SK-MEL-5 (cell line): Measurements from ENCODE around the gene HSPA6. TPM values are rescaled to one million over a fixed set of nuclear protein-coding genes. Genes with fewer than 3 reads are reported as not detected.
"Not testable (repeated sequence)": the region's sequence is repeated elsewhere in the genome, so short reads cannot be mapped to it uniquely, and the experiment has no call there.

Source experiments
- DNase-seq: peaks from one replicate; pipeline ENCODE4 v3.0.0-alpha.2; 2016; ENCODE audit warnings: low read depth, low spot score
- in situ Hi-C: cut with HindIII; loops from 2 replicates; pipeline ENCODE4 v1.10.0; 2016; ENCODE audit warnings: low sequenced_read_pairs, high pct_unique_total_duplicates, low pct_unique_long_range_greater_than_20kb
- total RNA-seq: library from RNA; depleted of rRNA; stranded (reverse); fragments of >200 nt; shearing (Covaris generic); gene quantifications from 2 replicates; pipeline ENCODE4 v1.2.3, GENCODE V29; 2014; rRNA removed

Gene HSPA6
- total RNA-seq, 1 experiment from 2014 or later = 4.2 TPM

DNA sequence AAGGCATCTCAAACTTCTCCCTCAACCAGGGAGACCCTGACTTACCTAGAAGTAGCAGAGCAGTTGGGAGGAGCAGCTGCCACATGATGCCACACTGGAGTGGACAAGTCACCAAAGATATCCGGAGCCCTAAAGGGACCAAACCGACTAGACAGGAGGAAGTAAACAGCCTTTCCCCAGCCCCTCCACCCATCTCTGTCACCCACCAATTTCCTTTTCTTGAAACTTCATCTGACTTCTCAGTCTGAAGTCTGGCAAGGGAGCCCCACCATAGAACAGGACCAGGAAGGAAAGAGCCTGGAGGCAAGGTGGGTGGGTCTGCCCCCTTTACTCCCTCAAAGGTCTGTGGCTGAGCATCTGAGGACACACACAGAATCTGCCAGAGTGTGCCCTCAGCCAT, 25.3 kb downstream of the HSPA6 start, which contains the start of gene FCGR3A:
Gene FCGR3A, minus strand, starts transcription at position 167 of the 400 bp plus-strand sequence. Its CDS starts 82 bp downstream, at position 85.
- in situ Hi-C loops = no loop called here

GRCh38 chr1:161550942-161551341, 26.6 kb downstream of the HSPA6 start:
- DNase-seq, in situ Hi-C loops: not testable (repeated sequence)

More for the DNA sequence above, 25.3 kb downstream of the HSPA6 start, which contains the start of gene FCGR3A:
- no peak for DNase-seq

- in situ Hi-C loops, DNase-seq: not testable (repeated sequence)
Observed at GRCh38 chr1:161553631-161554030, 29.3 kb downstream of the HSPA6 start.

DNA sequence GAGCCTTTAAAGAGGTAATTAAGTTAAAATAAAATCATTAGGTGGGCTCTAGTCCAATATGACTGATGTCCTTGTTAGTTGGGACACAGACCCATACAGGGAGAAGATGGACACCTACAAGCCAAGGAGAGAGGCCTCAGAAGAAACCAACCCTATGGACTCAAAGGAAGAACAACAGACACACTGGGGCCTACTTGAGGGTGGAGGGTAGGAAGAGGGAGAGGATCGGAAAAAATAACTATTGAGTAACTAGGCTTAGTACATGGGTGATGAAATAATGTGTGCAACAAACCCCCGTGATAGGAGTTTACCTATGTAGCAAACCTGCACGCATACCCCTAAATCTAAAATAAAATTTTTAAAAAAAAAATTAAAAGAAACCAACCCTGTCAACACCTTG, 30.0 kb downstream of the HSPA6 start:
- in situ Hi-C loops, DNase-seq: not testable (repeated sequence)

- in situ Hi-C loops, DNase-seq: not testable (repeated sequence)
Observed at GRCh38 chr1:161554815-161555417, 30.6 kb downstream of the HSPA6 start.

DNA sequence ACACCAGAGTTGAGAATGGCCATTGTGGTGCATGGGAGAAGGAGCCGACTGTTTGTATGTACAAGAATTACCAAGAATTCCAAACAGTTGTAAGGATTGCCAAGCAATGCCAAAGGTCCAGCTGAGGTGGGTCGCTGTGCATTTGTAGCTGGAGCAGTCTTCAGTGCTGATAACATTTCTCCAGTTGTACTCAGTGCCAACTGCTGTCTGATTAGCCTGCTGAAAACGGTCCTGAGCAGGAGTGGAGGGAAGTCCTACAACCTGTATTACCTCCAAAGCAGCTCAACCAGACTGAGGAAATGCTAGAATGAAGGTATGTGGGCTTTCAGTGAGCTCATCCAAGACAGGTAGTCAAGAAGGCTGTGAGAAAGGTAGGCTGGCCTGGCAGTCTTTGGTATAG, 31.8 kb downstream of the HSPA6 start:
- in situ Hi-C loops, DNase-seq: not testable (repeated sequence)

GRCh38 chr1:161556990-161557389, 32.6 kb downstream of the HSPA6 start:
- in situ Hi-C loops, DNase-seq: not testable (repeated sequence)

- in situ Hi-C loops = not testable (repeated sequence)
Observed at GRCh38 chr1:161557506-161558450, 33.4 kb downstream of the HSPA6 start.

DNA sequence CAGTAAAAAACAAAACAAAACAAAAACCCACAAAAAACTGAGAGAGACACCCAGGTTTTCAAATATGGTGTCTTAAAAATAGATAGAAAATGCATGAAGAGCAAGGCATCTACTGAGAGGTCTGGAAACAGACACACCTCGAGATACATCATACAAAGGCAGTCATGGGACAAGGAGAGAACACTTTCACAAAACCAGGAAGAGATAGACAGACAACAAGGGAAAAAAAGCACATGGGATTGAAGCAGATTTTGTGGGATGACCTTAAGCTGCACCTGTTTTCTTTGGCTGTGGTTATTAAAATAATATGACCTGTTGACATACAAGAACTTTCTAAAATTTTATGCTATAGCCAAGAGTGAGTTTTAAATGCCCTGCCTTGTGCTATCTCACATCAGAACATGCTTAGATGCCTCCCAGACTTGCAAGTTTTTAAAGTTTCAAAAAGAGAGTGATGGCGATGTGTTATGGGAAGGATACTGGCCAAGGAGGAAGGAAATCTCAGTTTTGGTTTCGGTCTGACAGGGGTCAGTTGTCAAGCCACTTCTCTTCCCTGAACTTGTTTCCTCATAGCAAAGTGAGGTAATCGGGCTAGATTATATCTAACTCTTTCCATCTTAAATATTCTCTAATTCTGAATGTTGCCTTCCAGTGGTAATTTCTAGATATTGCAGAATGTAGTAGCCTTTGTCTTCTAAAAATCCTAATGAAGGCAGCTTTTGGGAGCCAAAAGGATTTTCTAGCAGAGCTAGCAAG, 36.8 kb downstream of the HSPA6 start:
- DNase-seq = peak; percentile 39
- in situ Hi-C loops = not testable (repeated sequence)

More at GRCh38 chr1:161557506-161558450, 33.4 kb downstream of the HSPA6 start:
- DNase-seq = not testable (repeated sequence)

DNA sequence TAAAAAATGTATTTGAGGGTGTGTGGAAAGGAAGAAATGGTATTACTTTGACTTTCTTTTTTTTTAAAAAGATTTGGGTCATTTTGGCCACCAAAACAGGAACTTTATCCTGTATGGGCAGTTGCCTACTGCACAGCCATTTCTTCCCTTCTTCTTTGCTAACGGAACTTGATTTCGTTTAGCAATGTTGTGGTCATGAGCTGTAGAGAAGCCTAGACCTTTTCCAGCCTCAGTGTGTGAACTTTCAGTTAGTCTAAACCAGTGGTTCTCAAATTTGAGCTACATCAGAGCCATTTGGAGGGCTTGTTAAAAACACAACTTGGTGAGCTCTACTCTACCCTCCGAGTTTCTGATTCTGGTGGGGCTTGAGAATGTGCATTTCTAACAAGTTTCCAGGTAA, 38.1 kb downstream of the HSPA6 start:
- DNase-seq, in situ Hi-C loops: not testable (repeated sequence)

GRCh38 chr1:161563522-161563921, 39.2 kb downstream of the HSPA6 start:
- in situ Hi-C loops, DNase-seq: not testable (repeated sequence)

DNA sequence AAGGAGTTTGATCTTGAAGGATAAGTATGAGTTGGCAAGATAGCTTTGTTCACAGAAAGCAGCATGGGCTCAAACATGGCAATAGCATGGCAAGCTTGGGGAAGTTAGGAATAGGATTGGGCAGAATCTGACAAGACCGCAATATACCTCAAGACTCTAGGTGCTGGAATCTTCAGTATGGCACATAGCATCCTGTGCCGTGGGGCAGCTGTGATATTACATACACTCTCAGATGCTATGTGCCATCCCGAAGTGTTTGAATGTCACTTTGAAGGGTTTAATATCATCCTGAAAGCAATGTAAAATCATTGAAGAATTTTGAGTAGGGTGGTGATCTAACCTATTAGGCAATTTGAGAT, 42.2 kb downstream of the HSPA6 start:
- in situ Hi-C loops, DNase-seq: not testable (repeated sequence)

GRCh38 chr1:161571703-161572102, 47.4 kb downstream of the HSPA6 start:
- DNase-seq, in situ Hi-C loops: not testable (repeated sequence)

Other genes starting within 250 kb of the HSPA6 start
- 3.4 and 3.6 TPM in 2 replicates for gene MPZ, start 214.6 kb upstream of the HSPA6 start, total RNA-seq
- 36.6 and 53.0 TPM in 2 replicates for gene SDHC, start 210.2 kb upstream of the HSPA6 start, total RNA-seq
- not detected in 2 replicates for gene CFAP126, start 156.7 kb upstream of the HSPA6 start, total RNA-seq
- 57.4 and 59.7 TPM in 2 replicates for gene FCGR2A, start 19.1 kb upstream of the HSPA6 start, total RNA-seq
- not detected in 2 replicates for gene FCGR3A, start 25.3 kb downstream of the HSPA6 start, total RNA-seq
- gene FCGR3B, start 106.6 kb downstream of the HSPA6 start, total RNA-seq = not detected in 2 replicates
- 1.1 and 1.3 TPM in 2 replicates for gene FCGR2B, start 138.6 kb downstream of the HSPA6 start, total RNA-seq
- 359 and 397 TPM in 2 replicates for gene FCRLA, start 182.7 kb downstream of the HSPA6 start, total RNA-seq
- gene FCRLB, start 197.0 kb downstream of the HSPA6 start, total RNA-seq = 6.0 and 7.3 TPM in 2 replicates
- gene DUSP12, start 225.2 kb downstream of the HSPA6 start, total RNA-seq = 38.7 and 40.7 TPM in 2 replicates
- 35.2 and 38.8 TPM in 2 replicates for gene ATF6, start 241.8 kb downstream of the HSPA6 start, total RNA-seq